NCI-H226 (cell line): ENCODE data around the gene YES1.

Source experiments
- DNase-seq: peaks from one replicate; pipeline ENCODE4 v3.0.0-alpha.2; 2015

The YES1 gene

DNA sequence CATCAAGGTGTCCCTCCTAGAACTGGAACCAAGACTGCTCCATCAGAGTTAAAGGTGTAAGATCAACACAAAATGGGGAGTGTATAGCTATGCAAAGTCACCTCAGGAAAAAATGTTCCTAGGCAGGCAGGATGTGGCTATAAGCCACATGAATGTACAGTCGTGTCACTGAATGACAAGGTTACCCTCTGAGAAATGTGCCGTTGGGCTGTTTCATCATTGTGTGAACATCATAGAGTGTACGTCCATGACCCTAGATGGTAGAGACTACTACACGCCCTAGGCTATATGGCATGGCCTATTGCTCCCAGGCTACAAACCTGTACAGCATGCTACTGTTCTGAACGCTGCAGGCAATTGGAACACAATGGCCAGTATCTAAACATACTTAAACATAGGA, 130.1 kb downstream of the YES1 start:
- no peak for DNase-seq

DNA sequence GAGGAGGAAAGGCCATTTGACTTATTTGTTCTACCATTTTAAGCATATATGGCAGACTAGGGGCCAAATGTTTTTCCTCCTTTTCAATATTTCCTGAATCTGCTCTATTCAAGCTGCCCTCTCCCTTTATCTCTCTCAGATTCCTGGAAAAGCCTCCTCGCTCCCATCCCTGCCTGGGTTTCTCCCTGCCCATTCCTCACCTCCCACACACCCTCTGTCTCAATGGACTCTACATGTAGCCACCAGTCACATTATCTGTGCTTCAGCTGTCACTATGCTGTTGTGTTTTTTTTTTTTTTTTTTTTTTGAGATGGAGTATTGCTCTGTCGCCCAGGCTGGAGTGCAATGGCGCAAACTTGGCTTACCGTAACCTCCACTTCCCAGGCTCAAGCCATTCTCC, 131.7 kb downstream of the YES1 start:
- DNase-seq, result no peak

DNA sequence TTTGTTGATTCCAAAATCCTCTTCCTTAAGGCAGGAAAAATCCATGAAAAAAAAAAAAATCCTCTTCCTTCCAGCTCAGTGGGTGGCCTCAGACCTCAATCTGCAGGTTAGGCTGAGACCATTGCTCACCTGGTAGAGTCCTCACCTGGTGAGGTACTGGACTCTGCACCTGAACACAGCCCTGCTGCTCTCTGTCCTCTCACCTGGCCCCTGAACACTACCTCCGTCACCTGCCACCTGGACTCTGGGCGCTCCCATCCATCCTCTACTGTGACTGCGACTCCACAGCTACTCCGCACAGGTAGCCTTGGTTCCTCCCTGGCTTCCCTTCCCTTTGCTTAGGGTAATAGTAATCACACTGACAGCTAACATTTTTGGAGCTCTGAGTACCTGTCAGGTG, 132.5 kb downstream of the YES1 start:
- DNase-seq, result no peak

DNA sequence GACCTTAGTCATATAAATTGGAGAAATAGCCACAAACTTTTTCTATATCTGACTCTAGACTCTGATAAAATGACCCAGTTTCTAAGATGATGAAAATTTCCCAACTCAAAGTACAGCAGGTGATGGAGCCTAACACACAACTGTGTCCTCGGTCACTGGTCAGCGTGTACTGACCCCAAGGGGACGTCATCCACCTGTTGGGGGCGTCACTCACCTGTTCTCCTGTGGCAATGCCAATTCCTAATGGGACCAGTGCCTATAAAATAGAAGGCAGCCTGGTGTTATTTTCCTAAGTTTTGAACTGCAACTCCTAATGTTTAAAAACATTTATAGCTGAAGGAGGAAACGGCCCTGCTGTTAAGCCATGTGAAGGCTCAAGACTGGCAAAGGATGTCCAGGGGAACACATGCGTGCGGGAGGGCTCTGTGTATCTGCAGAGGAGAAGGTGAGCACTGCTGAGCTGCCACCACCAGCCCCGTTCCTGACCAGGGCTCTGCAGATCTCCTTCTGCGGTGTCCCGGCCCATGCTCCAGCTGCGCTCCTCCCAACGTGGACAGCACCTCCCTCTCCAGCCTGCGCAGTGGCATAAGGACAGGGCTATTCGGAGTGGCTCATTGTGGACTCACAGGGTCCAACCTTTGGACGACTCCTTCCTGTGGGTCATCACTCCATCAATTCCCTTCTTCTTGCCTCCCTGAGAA, 133.4 kb downstream of the YES1 start:
- no peak for DNase-seq

DNA sequence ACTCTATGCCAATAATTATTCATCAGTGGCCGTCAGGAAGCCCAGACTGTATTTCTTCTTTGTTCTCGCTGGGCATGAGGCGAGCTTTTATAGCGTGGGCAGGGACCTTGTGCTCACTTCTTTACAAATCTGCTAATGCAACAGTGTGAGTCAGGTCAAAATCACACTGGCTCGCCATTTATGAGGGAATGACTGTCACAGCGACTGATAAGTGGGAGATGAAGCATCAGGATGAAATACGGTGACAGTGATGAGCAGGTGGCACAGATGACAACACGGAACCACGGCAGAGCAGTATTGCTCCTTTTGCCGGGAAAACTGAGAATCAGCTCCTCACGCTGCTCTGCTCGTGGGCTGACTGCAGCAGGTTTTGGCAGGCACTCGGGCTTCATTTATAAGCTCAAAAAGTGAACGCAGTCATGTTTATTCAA, 134.1 kb downstream of the YES1 start:
- DNase-seq, result no peak

DNA sequence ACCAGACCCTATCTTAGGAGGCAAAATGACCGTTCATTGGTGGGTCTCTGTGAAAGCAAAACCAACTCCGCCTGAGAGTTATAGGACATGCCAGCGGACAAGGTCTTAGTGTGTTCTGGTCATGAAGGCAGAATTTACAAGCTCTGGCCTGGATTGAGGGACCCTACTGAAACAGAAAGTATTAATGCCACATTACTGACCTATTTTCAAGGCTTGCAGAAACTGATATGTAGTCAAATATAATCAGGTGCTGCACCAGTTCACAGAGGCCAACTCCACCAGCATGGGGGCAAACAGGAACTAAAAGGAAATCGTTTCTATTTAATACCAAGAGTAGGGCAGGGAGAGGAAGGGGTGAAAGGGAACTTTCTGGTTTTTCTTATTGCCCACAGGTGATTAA, 134.9 kb downstream of the YES1 start:
- DNase-seq, result no peak

DNA sequence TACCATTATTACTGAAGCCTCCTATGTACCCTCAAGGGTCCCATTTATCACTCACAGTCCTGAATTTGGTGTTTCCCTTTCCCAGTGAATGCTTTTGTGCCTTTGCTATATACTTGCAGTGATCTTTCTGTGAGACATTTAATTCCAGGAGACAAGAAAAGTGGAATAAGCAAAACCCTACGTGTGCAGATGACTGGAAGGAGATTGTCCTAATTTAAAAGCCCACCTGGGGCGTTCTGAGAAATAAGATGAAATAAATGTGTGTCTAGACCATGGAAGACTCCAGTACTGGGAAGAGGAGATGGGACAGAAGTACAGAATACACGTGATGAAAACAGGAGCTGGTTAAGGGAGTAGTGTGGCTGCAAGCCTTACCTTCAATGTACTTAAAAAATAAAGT, 135.3 kb downstream of the YES1 start:
- DNase-seq, result no peak

DNA sequence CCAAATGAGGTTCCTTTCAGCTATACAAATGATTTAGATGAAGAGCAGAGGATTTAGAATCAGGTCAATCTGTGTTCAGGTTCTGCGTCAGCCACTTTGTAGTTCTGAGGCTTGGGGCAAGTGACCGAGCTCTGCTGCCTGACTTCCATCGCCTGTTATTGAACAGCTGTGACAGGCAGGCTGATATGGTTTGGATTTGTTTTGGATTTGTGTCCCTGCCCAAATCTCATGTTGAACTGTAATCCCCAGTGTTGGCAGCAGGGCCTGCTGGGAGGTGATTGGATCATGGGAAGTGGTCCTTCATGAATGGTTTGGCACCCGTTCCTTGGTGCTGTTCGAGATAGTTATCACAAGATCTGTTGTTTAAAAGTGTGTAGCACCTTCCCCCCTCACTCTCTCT, 136.0 kb downstream of the YES1 start:
- DNase-seq, result no peak

DNA sequence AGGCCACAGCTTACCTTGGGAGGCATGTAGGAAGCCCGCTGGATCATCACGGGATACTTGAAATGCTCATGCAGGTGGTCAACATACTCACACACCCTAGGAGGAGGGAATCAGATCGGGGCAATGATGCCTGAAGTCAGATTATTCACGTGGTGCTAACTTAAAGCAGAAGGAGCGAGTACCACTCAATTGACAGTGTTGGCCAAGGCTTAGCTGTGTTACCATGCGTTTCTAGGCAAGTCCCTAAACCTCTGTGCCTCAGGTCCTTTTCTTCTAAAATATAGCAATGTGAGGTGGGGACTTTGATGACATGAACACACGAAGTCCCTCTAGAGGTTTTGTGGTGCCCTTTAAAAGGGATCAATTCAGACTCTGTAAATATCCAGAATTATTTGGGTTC, 136.7 kb downstream of the YES1 start:
- DNase-seq, result no peak

DNA sequence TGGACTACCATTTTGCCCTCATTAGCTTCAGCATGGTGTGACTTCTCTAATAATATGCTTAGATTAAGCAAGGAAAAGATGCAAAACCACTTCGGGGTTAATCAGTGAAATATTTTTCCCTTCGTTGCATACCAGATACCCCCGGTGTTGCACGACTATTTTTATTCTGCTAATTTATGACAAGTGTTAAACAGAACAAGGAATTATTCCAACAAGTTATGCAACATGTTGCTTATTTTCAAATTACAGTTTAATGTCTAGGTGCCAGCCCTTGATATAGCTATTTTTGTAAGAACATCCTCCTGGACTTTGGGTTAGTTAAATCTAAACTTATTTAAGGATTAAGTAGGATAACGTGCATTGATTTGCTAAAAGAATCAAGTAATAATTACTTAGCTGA, 138.3 kb downstream of the YES1 start:
- DNase-seq, result no peak

DNA sequence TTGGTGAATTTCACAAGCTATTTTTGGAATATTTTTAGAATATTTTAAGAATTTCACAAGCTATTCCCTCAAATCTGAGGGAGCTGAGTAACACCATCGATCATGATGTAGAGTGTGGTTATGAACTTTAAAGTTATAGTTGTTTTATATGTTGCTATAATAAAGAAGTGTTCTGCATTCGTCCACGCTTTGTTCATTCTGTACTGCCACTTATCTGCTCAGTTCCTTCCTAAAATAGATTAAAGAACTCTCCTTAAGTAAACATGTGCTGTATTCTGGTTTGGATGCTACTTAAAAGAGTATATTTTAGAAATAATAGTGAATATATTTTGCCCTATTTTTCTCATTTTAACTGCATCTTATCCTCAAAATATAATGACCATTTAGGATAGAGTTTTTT, 138.7 kb downstream of the YES1 start:
- no peak for DNase-seq
